Measurements from ENCODE around the gene PANK1.

PANK1 gene

DNA sequence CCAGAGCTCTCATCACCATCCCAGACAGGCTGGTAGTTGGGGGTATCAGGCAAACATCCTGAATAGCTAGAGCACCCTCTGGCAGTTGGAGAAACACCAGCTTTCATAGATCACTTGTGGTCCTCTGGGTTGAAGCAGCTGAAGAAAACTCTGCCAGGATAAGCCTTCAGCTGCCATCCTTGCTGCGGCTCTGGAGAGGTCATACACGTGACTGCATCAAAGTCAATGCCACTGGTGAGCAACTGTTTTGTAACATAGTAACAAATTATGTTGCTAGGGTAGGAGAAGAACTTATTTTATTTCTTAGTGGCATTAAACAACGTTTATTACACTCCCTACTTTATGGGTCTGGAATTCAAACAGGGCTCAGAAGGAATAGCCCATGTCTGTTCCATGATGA is 19.2 kb upstream of the PANK1 start:
- H3K27ac ChIP-seq: no peak overlapping the region
- no peak for TF ChIP-seq ZFX (IDR thresholded peaks at IDR 0.05; ENCODE audit: borderline replicate concordance)
- TF ChIP-seq, protein P1, sequence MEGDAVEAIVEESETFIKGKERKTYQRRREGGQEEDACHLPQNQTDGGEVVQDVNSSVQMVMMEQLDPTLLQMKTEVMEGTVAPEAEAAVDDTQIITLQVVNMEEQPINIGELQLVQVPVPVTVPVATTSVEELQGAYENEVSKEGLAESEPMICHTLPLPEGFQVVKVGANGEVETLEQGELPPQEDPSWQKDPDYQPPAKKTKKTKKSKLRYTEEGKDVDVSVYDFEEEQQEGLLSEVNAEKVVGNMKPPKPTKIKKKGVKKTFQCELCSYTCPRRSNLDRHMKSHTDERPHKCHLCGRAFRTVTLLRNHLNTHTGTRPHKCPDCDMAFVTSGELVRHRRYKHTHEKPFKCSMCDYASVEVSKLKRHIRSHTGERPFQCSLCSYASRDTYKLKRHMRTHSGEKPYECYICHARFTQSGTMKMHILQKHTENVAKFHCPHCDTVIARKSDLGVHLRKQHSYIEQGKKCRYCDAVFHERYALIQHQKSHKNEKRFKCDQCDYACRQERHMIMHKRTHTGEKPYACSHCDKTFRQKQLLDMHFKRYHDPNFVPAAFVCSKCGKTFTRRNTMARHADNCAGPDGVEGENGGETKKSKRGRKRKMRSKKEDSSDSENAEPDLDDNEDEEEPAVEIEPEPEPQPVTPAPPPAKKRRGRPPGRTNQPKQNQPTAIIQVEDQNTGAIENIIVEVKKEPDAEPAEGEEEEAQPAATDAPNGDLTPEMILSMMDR (IDR thresholded peaks at IDR 0.05): no peak

DNA sequence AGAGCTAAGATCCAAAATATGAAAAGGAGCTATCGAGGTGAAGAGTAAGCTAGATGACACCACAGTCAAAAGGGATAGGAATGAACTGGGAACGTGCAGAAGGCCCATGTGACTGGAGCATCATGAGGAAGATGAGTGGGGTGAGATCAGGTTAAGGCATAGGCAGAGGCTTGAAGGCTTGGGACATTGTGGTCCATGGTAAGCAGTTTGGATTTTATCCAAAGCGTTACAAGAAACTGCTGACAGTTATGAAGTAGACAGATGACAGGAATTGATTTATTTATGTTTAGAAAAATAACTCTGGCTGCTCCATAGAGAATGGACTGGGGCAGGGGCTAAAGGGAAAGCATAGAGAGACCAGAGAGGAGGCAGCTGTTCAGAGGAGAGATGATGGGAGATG is 18.1 kb upstream of the PANK1 start:
- H3K27ac ChIP-seq: no peak overlapping the region
- TF ChIP-seq, protein P1 (IDR thresholded peaks at IDR 0.05): no peak
- no peak for TF ChIP-seq ZFX (IDR thresholded peaks at IDR 0.05; ENCODE audit: borderline replicate concordance)

DNA sequence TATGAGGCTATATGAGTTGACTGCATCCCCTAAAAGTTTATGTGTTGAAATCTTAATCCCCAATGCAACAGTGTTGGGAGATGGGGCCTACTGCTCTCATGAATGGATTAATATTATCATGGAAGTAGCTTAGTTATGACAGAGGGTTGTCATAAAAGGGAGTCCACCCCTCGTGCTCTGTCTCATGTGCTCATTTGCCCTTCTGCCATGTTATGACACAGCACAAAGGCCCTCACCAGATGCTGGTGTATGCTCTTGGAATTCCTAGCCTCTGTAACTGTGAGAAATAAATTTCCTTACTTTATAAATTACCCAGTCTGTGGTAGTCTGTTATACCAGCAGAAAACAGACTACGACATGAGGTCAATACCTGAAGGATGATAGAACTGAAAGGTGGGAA is 17.6 kb upstream of the PANK1 start:
- TF ChIP-seq, protein P1 (IDR thresholded peaks at IDR 0.05): no peak
- no peak overlapping the region for H3K27ac ChIP-seq

DNA sequence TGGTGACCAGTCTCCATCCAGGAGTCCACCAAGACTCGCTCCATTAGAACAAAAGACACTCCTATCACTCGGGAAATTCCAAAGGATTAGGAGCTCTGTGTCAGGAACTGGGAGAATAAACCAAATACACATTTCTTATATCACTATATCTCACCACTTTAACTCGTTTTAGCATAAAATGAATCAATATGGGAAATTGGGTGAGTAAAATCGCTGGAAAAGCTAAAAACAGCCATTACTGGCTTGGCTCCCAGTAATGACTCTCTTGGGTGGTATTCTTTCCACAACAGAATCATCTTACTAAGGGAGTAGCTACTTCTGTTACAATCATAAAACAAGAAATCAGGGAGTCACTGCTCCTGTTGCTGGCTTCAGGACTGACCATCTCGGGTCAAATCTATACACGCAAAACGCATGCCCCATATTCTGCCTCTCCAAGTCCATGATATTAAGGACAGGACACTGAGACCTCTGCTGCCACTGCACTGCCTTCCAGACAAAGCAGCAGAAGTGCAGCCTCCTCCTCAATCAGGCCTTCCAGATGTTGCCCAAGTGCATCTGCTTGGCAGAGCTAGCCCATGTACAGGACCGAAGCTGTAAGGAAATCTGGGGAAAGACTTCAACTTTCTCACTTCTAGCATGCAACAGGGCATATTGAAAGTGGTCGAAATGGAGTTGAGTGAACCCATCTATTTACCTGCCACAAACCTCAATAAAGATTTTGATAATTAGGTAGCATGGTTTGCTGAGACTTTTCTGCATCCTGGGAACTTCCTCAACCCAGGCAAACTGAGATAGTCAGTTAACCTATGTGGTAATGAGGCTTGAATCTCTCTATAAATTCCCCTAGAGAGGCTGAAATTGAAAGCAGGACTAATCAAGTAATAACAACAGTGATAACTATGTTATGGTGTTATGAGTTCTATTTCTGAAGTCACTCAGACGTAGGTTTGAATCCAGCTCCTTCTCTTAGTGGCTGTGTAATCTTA is 14.4 kb upstream of the PANK1 start:
- TF ChIP-seq, protein P1 (IDR thresholded peaks at IDR 0.05): no peak
- TF ChIP-seq ZFX (IDR thresholded peaks at IDR 0.05; ENCODE audit: borderline replicate concordance): no peak
- no peak overlapping the region for H3K27ac ChIP-seq

DNA sequence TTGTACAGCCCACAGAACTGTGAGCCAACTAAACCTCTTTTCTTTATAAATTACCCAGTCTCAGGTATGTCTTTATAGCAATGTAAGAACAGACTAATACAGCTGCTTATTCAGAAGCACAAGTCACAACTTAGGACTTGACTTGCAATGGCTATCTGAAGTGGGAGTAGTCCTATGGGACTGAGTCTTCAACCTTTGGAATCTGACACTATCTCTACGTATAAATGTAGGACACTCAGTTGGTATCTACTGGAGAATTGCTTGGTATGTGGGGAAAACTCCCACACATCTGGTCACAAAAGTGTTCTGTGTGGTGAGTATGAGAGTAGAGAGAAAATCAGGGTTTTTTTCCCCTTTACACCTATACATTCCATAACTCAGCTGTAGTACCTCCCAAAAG is 12.3 kb upstream of the PANK1 start:
- no peak overlapping the region for H3K27ac ChIP-seq
- TF ChIP-seq ZFX (IDR thresholded peaks at IDR 0.05; ENCODE audit: borderline replicate concordance): no peak
- TF ChIP-seq, protein P1 (IDR thresholded peaks at IDR 0.05): no peak

DNA sequence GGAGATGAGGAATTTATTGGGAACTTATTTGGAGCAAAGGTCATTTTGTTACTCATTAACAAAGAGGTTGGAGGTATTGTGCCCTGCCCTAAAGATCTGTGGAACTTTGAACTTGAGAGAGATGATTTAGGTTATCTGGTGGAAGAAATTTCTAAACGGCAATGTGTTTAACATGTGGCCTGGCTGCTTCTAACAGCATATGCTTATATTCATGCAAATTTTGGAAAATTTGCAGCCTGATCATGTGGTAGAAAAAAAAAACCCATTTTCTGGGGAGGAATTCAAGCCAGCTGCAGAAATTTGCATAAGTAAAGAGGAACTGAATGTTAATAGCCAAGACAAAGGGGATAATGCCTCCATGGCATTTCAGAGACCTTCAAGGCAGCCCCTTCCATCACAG is 10.7 kb upstream of the PANK1 start:
- 0 out of 2 replicates have a peak overlapping the region, but pooled peaks have one; percentile 26 for H3K27ac ChIP-seq
- TF ChIP-seq ZFX (IDR thresholded peaks at IDR 0.05; ENCODE audit: borderline replicate concordance): no peak
- TF ChIP-seq, protein P1 (IDR thresholded peaks at IDR 0.05): no peak

DNA sequence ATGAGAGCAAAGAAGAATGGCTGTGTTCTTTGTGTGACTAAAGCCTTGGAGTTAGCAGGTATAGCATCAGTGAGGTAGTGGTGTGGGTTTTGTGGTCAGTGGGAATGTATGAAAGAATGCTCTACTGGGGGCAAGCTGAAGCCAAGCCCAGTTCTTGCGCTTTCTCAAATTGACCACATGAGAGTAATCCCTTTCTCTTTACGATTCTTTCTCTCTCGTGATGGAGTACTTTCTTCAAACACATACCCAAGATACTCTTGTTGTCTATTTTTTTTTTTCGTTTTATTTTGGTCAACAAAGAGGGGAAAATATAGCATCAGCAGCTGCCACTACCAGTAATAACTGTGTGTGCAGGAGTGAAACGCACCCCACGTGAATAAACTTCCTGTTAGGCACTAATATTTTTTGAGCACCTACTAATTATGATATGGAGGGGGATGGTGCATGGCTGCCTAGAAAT is 8.4 kb upstream of the PANK1 start:
- H3K27ac ChIP-seq: no peak overlapping the region
- TF ChIP-seq ZFX (IDR thresholded peaks at IDR 0.05; ENCODE audit: borderline replicate concordance): no peak
- TF ChIP-seq, protein P1 (IDR thresholded peaks at IDR 0.05): no peak
